GM18867 (cell line): ENCODE data around the gene NGDN.
"Not testable (repeated sequence)": the region's sequence is repeated elsewhere in the genome, so short reads cannot be mapped to it uniquely, and the experiment has no call there.

Experiments used
- ATAC-seq: cut with Tn5 transposase; IDR thresholded peaks from one replicate; pipeline ENCODE4 v1.9.1; 2021; ENCODE audit warnings: mild to moderate bottlenecking, moderate library complexity; ENCODE audit not compliant: unreplicated experiment

NGDN gene

GRCh38 chr14:23438101-23438971 is 31.2 kb upstream of the NGDN start:
- no peak for ATAC-seq

- no peak for ATAC-seq
Measured at GRCh38 chr14:23439107-23439835, 30.2 kb upstream of the NGDN start.

- ATAC-seq: no peak
Measured at GRCh38 chr14:23441076-23441475, 28.4 kb upstream of the NGDN start.

- ATAC-seq: no peak
Measured at GRCh38 chr14:23442721-23443356, 26.7 kb upstream of the NGDN start.

GRCh38 chr14:23443411-23443812 is 26.1 kb upstream of the NGDN start:
- no peak for ATAC-seq

- no peak for ATAC-seq
Measured at GRCh38 chr14:23443881-23444280, 25.6 kb upstream of the NGDN start.

GRCh38 chr14:23444314-23444713 is 25.2 kb upstream of the NGDN start:
- ATAC-seq: no peak

GRCh38 chr14:23445773-23446172 is 23.7 kb upstream of the NGDN start:
- ATAC-seq: no peak

- ATAC-seq: no peak
Measured at GRCh38 chr14:23446291-23446851, 23.1 kb upstream of the NGDN start.

GRCh38 chr14:23447361-23448350 is 21.8 kb upstream of the NGDN start:
- ATAC-seq: no peak

GRCh38 chr14:23449314-23449713 is 20.2 kb upstream of the NGDN start:
- ATAC-seq: no peak

- no peak for ATAC-seq
Measured at GRCh38 chr14:23450379-23450778, 19.1 kb upstream of the NGDN start.

- ATAC-seq: no peak
Measured at GRCh38 chr14:23452237-23452636, 17.3 kb upstream of the NGDN start.

- ATAC-seq: no peak
Measured at GRCh38 chr14:23454445-23454856, 15.1 kb upstream of the NGDN start.

- ATAC-seq: not testable (repeated sequence)
Measured at GRCh38 chr14:23456883-23457586, 12.5 kb upstream of the NGDN start.

GRCh38 chr14:23457587-23458445 is 11.7 kb upstream of the NGDN start:
- no peak for ATAC-seq

GRCh38 chr14:23460960-23461359 is 8.5 kb upstream of the NGDN start:
- no peak for ATAC-seq

GRCh38 chr14:23464700-23465099 is 4.8 kb upstream of the NGDN start:
- ATAC-seq: no peak

- no peak for ATAC-seq
Measured at GRCh38 chr14:23465261-23465660, 4.2 kb upstream of the NGDN start.
